GM19438 (cell line): Measurements from ENCODE around the gene ZNF366.

Experiments used
- ATAC-seq: cut with Tn5 transposase; IDR thresholded peaks from one replicate; pipeline ENCODE4 v1.9.1; 2021; ENCODE audit warnings: low read depth; ENCODE audit not compliant: unreplicated experiment

Gene ZNF366

GRCh38 chr5:72523960-72524582 lies 16.9 kb upstream of the ZNF366 start:
- ATAC-seq = no peak

- no peak for ATAC-seq
Measured at GRCh38 chr5:72522607-72523006, 15.4 kb upstream of the ZNF366 start.

- ATAC-seq = no peak
Measured at GRCh38 chr5:72519111-72519510, 11.9 kb upstream of the ZNF366 start.

GRCh38 chr5:72518001-72518683 lies 10.9 kb upstream of the ZNF366 start:
- no peak for ATAC-seq

GRCh38 chr5:72516916-72517315 lies 9.7 kb upstream of the ZNF366 start:
- ATAC-seq = no peak

- no peak for ATAC-seq
Measured at GRCh38 chr5:72515211-72515610, 8.0 kb upstream of the ZNF366 start.

- ATAC-seq = no peak
Measured at GRCh38 chr5:72512593-72512860, 5.3 kb upstream of the ZNF366 start.

GRCh38 chr5:72511774-72512592 lies 4.8 kb upstream of the ZNF366 start:
- ATAC-seq = no peak

GRCh38 chr5:72511366-72511765 lies 4.2 kb upstream of the ZNF366 start:
- no peak for ATAC-seq

- no peak for ATAC-seq
Measured at GRCh38 chr5:72510610-72511181, 3.5 kb upstream of the ZNF366 start.

- ATAC-seq = no peak
Measured at GRCh38 chr5:72509401-72509800, 2.2 kb upstream of the ZNF366 start.

- peak; percentile 93 for ATAC-seq
Measured at GRCh38 chr5:72508241-72509170, 1.3 kb upstream of the ZNF366 start.

- no peak for ATAC-seq
Measured at GRCh38 chr5:72507907-72508238, 663 bp upstream of the ZNF366 start.

GRCh38 chr5:72506158-72506549 lies 1.1 kb downstream of the ZNF366 start:
- ATAC-seq = no peak

- ATAC-seq = no peak
Measured at GRCh38 chr5:72505539-72506157, 1.6 kb downstream of the ZNF366 start.

GRCh38 chr5:72505016-72505415 lies 2.2 kb downstream of the ZNF366 start:
- ATAC-seq = no peak

GRCh38 chr5:72503888-72504491 lies 3.2 kb downstream of the ZNF366 start:
- ATAC-seq = no peak

- ATAC-seq = no peak
Measured at GRCh38 chr5:72501488-72501887, 5.7 kb downstream of the ZNF366 start.

- no peak for ATAC-seq
Measured at GRCh38 chr5:72499730-72500129, 7.5 kb downstream of the ZNF366 start.

- no peak for ATAC-seq
Measured at GRCh38 chr5:72499090-72499489, 8.1 kb downstream of the ZNF366 start.
